Fibroblast of lung (primary cell): Measurements from ENCODE around the gene SDCCAG8. TPM values are rescaled to one million over a fixed set of nuclear protein-coding genes. Genes with fewer than 3 reads are reported as not detected.

ENCODE experiments used
- DNase-seq, 2 donors: peaks; one replicate each; pipeline versions ENCODE4 v3.0.0 to v3.0.0-alpha.2; 2010; ENCODE audit warnings: low read depth in 2 of 2
- H2AFZ ChIP-seq: 2 replicates; pipeline ENCODE4 v1.5.1; 2012; ENCODE audit warnings: low read length, control low read depth, inconsistent platforms
- H3K27ac ChIP-seq: 2 replicates; pipeline ENCODE4 v1.5.1; 2011; ENCODE audit warnings: low read length, control low read depth; ENCODE audit not compliant: insufficient read depth
- H3K27me3 ChIP-seq: 2 replicates; pipeline ENCODE4 v1.5.1; 2011; ENCODE audit warnings: mild to moderate bottlenecking, low read length; ENCODE audit not compliant: control insufficient read depth, insufficient read depth
- H3K36me3 ChIP-seq: 2 replicates; pipeline ENCODE4 v1.5.1; 2011; ENCODE audit warnings: low read length; ENCODE audit not compliant: control insufficient read depth, insufficient read depth
- H3K4me1 ChIP-seq: 2 replicates; pipeline ENCODE4 v1.5.1; 2011; ENCODE audit warnings: low read length; ENCODE audit not compliant: control insufficient read depth, insufficient read depth; ENCODE audit errors: extremely low read depth
- H3K4me2 ChIP-seq: 2 replicates; pipeline ENCODE4 v1.5.1; 2011; ENCODE audit warnings: low read length, control low read depth; ENCODE audit not compliant: insufficient read depth; ENCODE audit errors: extremely low read depth
- H3K4me3 ChIP-seq, 4 experiments: fragments of 200-600 bp in 1 of 4; sonication (generic) in 1 of 4; replicated peaks in 1 of 4; 2 replicates each; pipeline ENCODE4 v1.5.1; 2011 to 2016; ENCODE audit warnings: low read length in 4 of 4, low read depth in 3 of 4, mild to moderate bottlenecking in 3 of 4, control low read depth in 2 of 4, inconsistent platforms in 1 of 4, mixed read lengths in 1 of 4; ENCODE audit not compliant: insufficient read depth in 1 of 4; ENCODE audit errors: control extremely low read depth in 1 of 4
- H3K79me2 ChIP-seq: 2 replicates; pipeline ENCODE4 v1.5.1; 2012; ENCODE audit warnings: mild to moderate bottlenecking, low read length, inconsistent platforms; ENCODE audit not compliant: control insufficient read depth, insufficient read depth
- H3K9ac ChIP-seq: 2 replicates; pipeline ENCODE4 v1.5.1; 2011; ENCODE audit warnings: mild to moderate bottlenecking, low read length, control low read depth; ENCODE audit not compliant: insufficient read depth
- H3K9me3 ChIP-seq: 2 replicates; pipeline ENCODE4 v1.5.1; 2012; ENCODE audit warnings: low read depth, low read length; ENCODE audit not compliant: control insufficient read depth, insufficient read depth
- H4K20me1 ChIP-seq: 2 replicates; pipeline ENCODE4 v1.5.1; 2011; ENCODE audit warnings: low read length; ENCODE audit not compliant: control insufficient read depth, insufficient read depth; ENCODE audit errors: extremely low read depth
- CTCF ChIP-seq, 2 donors: IDR thresholded peaks in 1 of 2; conservative IDR thresholded peaks in 1 of 2; 1 replicate in 1 of 2; 2 replicates in 1 of 2; pipeline ENCODE4 v1.5.1; 2011 to 2012; ENCODE audit warnings: low read length in 2 of 2, control low read depth in 1 of 2, inconsistent platforms in 1 of 2, low read depth in 1 of 2, mild to moderate bottlenecking in 1 of 2
- EZH2 ChIP-seq: IDR thresholded peaks from 2 replicates; pipeline ENCODE4 v1.5.1; 2012; ENCODE audit warnings: low read length, control low read depth, mild to moderate bottlenecking; ENCODE audit errors: missing control alignments
- polyA plus RNA-seq, 2 donors: library from polyadenylated mRNA; depleted of rRNA in 1 of 2; stranded (reverse) in 1 of 2; unstranded in 1 of 2; fragments of >200 nt; gene quantifications; 2 replicates each; pipeline ENCODE4 v1.2.1, GENCODE V29; 2011 to 2012; ENCODE audit warnings: missing spikeins in 1 of 2
- total RNA-seq: library from RNA; depleted of rRNA; stranded (reverse); fragments of >200 nt; gene quantifications from 2 replicates; pipeline ENCODE4 v1.2.1, GENCODE V29; 2014

Gene SDCCAG8
- total and polyA plus RNA-seq, 2 donors (not counting 1 experiment from before 2014, with no cell fraction given) = 34.8 to 53.2 TPM

- DNase-seq = no peak
- Histone ChIP-seq H3K4me2 (no peak overlapping the region), H4K20me1 (no peaks in the 10 kb centered on the region), H3K4me1 (no peaks in the 10 kb centered on the region), H2AFZ (no peak overlapping the region), H3K36me3 (no peaks in the 10 kb centered on the region), H3K27ac (no peak overlapping the region), H3K4me3 (no peak overlapping the region), H3K9ac (no peak overlapping the region), H3K9me3 (no peaks in the 10 kb centered on the region), H3K27me3 (no peaks in the 10 kb centered on the region), H3K79me2 (no peaks in the 10 kb centered on the region)
- TF ChIP-seq CTCF (conservative IDR thresholded peaks at IDR 0.05 in 1 of 2, IDR thresholded peaks at IDR 0.05 in 1 of 2; ENCODE audit: low read depth in 1 of 2, low read length in 2 of 2) (no peak), EZH2 (no peak)
Measured at GRCh38 chr1:243461700-243462099, 205.9 kb downstream of the SDCCAG8 start.

DNA sequence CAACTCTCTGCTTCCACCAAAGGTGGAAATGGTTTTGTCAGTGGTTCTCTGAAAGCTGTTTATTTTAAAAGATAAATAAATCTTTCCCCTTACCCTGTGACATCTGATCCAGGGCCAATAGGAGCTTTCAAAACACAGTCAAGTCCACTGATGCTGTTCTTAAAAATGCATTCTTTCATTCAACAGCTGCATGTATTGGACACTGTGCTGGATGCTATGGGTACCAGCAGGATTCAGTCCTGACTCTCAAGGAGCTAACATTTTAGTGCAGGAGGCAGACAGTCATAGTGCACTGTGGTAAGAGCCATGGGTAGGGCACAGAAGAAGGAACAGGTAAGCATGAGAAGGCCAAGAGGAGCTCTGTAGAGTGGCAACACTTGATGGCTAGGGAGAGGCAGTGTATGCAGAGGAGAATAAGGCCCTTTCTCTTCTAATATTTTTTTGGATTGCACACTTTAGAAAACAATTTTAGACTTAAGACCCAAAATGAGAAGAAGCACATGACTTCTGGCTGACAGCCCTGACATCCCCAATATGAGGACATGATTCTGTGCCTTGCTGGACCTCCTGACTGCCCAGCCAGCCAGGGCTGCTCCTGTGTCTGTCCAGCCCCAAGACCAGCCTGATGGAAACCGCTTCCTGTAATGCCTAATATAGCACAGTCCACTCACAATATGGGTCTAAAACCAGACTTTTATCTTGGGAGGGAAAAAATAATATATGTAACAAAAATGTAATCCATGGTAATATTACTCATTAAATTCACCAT lies 207.3 kb downstream of the SDCCAG8 start:
- Histone ChIP-seq H2AFZ (no peak overlapping the region), H3K36me3 (no peaks in the 10 kb centered on the region), H3K9me3 (no peaks in the 10 kb centered on the region), H4K20me1 (no peaks in the 10 kb centered on the region), H3K27ac (no peak overlapping the region), H3K4me1 (no peaks in the 10 kb centered on the region), H3K4me3 (no peak overlapping the region), H3K27me3 (no peaks in the 10 kb centered on the region), H3K79me2 (no peaks in the 10 kb centered on the region), H3K9ac (no peak overlapping the region), H3K4me2 (no peak overlapping the region)
- DNase-seq = no peak
- TF ChIP-seq CTCF (conservative IDR thresholded peaks at IDR 0.05 in 1 of 2, IDR thresholded peaks at IDR 0.05 in 1 of 2; ENCODE audit: low read depth in 1 of 2, low read length in 2 of 2) = no peak

DNA sequence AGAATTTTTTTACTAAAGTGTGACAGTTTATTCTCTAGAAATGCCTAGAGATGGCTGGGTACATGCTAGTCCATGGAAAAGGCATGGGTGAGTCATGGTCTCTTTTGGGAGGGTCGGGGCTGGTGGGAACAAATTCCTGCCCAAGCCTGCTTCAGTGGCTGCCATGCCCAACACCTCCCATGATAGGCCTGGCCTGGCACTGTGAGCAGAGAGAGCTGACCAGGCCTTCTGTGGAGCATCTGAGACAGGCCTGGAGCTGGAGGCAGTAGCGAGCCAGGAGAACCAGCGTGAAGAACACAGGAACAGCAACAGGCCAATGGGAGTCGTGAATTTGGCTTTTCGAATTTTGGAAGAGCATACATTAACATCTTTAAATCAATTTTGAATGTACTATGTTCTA lies 209.2 kb downstream of the SDCCAG8 start:
- H3K9ac ChIP-seq = no peak overlapping the region
- no peaks in the 10 kb centered on the region for H3K9me3 ChIP-seq

More for the DNA sequence above, 209.2 kb downstream of the SDCCAG8 start:
- TF ChIP-seq CTCF (conservative IDR thresholded peaks at IDR 0.05 in 1 of 2, IDR thresholded peaks at IDR 0.05 in 1 of 2; ENCODE audit: low read depth in 1 of 2, low read length in 2 of 2) (no peak), EZH2 (no peak)
- H3K4me1 ChIP-seq = no peaks in the 10 kb centered on the region
- H3K36me3 ChIP-seq = no peaks in the 10 kb centered on the region
- no peak for DNase-seq
- no peak overlapping the region for H3K4me2 ChIP-seq
- no peak overlapping the region for H3K4me3 ChIP-seq
- no peaks in the 10 kb centered on the region for H3K27me3 ChIP-seq
- no peak overlapping the region for H2AFZ ChIP-seq
- H3K27ac ChIP-seq = no peak overlapping the region
- no peaks in the 10 kb centered on the region for H3K79me2 ChIP-seq
- H4K20me1 ChIP-seq = no peaks in the 10 kb centered on the region
